K562 (cell line): ENCODE data around the gene ZNF598. TPM values are rescaled to one million over a fixed set of nuclear protein-coding genes. Genes with fewer than 3 reads are reported as not detected.

Source experiments
- CBX3 ChIP-seq, 2 experiments: IDR thresholded peaks; 1 replicate in 1 of 2; 2 replicates in 1 of 2; pipeline ENCODE4 v1.6.1; 2012; ENCODE audit warnings: inconsistent platforms in 2 of 2, low read length in 2 of 2, borderline replicate concordance in 1 of 2, control low read depth in 1 of 2
- CHD7 ChIP-seq: fragments of 200-600 bp; sonication (generic); IDR thresholded peaks from one replicate; pipeline ENCODE4 v1.6.1; 2012; ENCODE audit warnings: mild to moderate bottlenecking, low read depth, low read length, inconsistent platforms
- COPS2 ChIP-seq: fragments of 450-650 bp; conservative IDR thresholded peaks from 2 replicates; pipeline ENCODE4 v1.6.1; 2016; ENCODE audit warnings: mild to moderate bottlenecking, moderate library complexity
- MCM7 ChIP-seq, 2 experiments: fragments of 450-650 bp; IDR thresholded peaks; 2 replicates each; pipeline ENCODE4 v1.6.1; 2016 to 2018
- NRF1 ChIP-seq, 2 experiments: fragments of 450-650 bp; IDR thresholded peaks in 1 of 2; conservative IDR thresholded peaks in 1 of 2; 2 replicates each; pipeline ENCODE4 v1.6.1; 2014; ENCODE audit warnings: mild to moderate bottlenecking in 2 of 2
- PREB ChIP-seq: sonication (generic); formaldehyde crosslinking; IDR thresholded peaks from 2 replicates; pipeline ENCODE4 v1.8.1; 2023; ENCODE audit warnings: mild to moderate bottlenecking, missing genetic modification reagents
- RBFOX2 ChIP-seq: fragments of 200-400 bp; formaldehyde crosslinking; IDR thresholded peaks from 2 replicates; pipeline ENCODE4 v1.6.1; 2017; ENCODE audit warnings: low read depth, mild to moderate bottlenecking, low read length, moderate library complexity
- TBL1XR1 ChIP-seq, 2 experiments: IDR thresholded peaks; 2 replicates each; pipeline ENCODE4 v1.6.1; 2012; ENCODE audit warnings: improper control_type of control experiment in 2 of 2, low read length in 2 of 2, mild to moderate bottlenecking in 1 of 2
- TSC22D4 ChIP-seq: fragments of 450-650 bp; IDR thresholded peaks from 2 replicates; pipeline ENCODE4 v1.6.1; 2016; ENCODE audit warnings: missing genetic modification characterization, missing biosample characterization, control low read depth
- ZNF12 ChIP-seq: sonication (generic); formaldehyde crosslinking; IDR thresholded peaks from 2 replicates; pipeline ENCODE4 v1.4.0; 2020; ENCODE audit warnings: mild to moderate bottlenecking, missing genetic modification reagents
- ZNF445 ChIP-seq: fragments of 250-450 bp; sonication (Bioruptor Pico); IDR thresholded peaks from 2 replicates; pipeline ENCODE4 v1.4.0; 2020; ENCODE audit warnings: low read depth, mild to moderate bottlenecking, moderate library complexity
- ZNF740 ChIP-seq, 3 experiments: fragments of 200-800 bp in 1 of 3; sonication (Bioruptor generic) in 1 of 3; sonication (generic) in 1 of 3; formaldehyde crosslinking in 1 of 3; IDR thresholded peaks; 2 replicates each; pipeline versions ENCODE4 v1.6.1 to v1.8.0; 2016 to 2022; ENCODE audit warnings: mild to moderate bottlenecking in 2 of 3, missing compliant biosample characterization in 2 of 3, missing genetic modification characterization in 2 of 3, missing genetic modification reagents in 1 of 3
- polyA plus RNA-seq, 8 experiments: library from polyadenylated mRNA; depleted of rRNA in 4 of 8; stranded (reverse) in 5 of 8; unstranded in 3 of 8; fragments of >200 nt; fragmentation: Nextera tagmentation in 2 of 8; fragmentation: Illumina TruSeq in 1 of 8; extraction: Ambion mirVana in 2 of 8; extraction: Trizol in 1 of 8; gene quantifications; 2 replicates each; pipeline versions ENCODE4 v1.2.1 to v1.2.3, GENCODE V29; 2011 to 2014; ENCODE audit warnings: inconsistent platforms in 1 of 8, missing spikeins in 1 of 8
- total RNA-seq, 7 experiments: library from RNA; depleted of rRNA in 6 of 7; stranded (reverse); fragments of >200 nt in 6 of 7; fragmentation: Illumina TruSeq in 2 of 7; extraction: Trizol in 2 of 7; gene quantifications; 2 replicates each; pipeline versions ENCODE4 v1.2.1 to v1.2.3, GENCODE V29; 2011 to 2021; ENCODE audit warnings: low replicate concordance in 1 of 7

Gene ZNF598
- total and polyA plus RNA-seq, 9 of the 15 experiments (the other 6 are each of a cell fraction or from before 2014, with no cell fraction given): 0.11 to 115 (median 29.6) TPM

DNA sequence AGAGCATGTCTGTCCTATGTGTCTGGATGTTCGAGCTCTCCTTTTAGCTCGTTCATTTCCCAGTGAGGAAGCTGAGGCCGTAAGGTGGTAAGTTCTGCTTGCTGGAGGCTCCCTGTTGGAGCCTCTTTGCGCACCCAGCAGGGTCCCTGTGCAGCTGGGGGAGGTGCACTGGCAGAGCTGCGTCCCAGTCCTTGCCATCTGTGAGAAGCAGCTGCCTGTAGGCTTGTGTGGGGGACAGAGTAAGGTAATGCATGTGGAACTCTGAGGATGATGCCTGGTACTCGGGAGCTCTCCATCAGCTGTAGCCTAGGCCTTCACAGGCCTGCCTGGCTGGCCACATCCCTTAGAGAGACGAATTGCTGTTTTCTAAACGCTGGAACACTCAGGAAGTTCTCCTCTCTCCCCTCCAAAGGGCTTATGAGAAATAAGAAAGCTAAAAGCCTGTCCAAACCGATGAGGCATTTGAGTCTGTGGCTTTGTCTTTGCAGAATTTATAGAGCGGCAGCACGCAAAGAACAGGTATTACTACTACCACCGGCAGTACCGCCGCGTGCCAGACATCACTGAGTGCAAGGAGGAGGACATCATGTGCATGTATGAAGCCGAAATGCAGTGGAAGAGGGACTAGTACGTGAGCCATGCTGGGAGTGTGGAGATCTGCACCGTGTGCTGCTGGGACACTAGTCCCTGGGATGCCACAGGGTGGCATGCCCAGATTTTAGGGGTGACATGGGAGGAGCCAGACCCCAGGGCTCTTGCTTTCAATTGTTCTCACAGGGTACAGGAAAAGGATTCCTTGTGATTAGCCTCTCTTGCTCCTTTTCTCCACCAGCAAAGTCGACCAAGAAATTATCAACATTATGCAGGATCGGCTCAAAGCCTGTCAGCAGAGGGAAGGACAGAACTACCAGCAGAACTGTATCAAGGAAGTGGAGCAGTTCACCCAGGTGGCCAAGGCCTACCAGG, 48.7 kb downstream of the ZNF598 start (continued):
- TF ChIP-seq ZNF445 (CRISPR knock-in tag): 0 out of 2 replicates have a peak, but pooled peaks have one; percentile 59
- no peak for TF ChIP-seq COPS2
- TF ChIP-seq TBL1XR1 (IDR thresholded peaks at IDR 0.05; ENCODE audit: low read length in 2 of 2): peak in 1 of 2 experiments; percentile 18; a peak in 2 of 4 replicates
- peak in 1 of 2 experiments; percentile 0; a peak in 1 of 3 replicates for TF ChIP-seq CBX3 (IDR thresholded peaks at IDR 0.05; ENCODE audit: borderline replicate concordance in 1 of 2, low read length in 2 of 2)
- TF ChIP-seq ZNF12: no peak
- peak; percentile 58 for TF ChIP-seq RBFOX2
- TF ChIP-seq MCM7 (IDR thresholded peaks at IDR 0.05): no peak
- 0 out of 2 replicates have a peak, but pooled peaks have one; percentile 84 for TF ChIP-seq PREB (CRISPR knock-in tag)
- TF ChIP-seq ZNF740 (CRISPR knock-in tag; IDR thresholded peaks at IDR 0.05): 0 out of 2 replicates have a peak, but pooled peaks have one; percentile 12
- no peak for TF ChIP-seq ZNF740 (tag; IDR thresholded peaks at IDR 0.05)
- TF ChIP-seq CHD7: no peak
- no peak for TF ChIP-seq TSC22D4 (tag)
- 0 out of 4 replicates have a peak, but pooled peaks of 1 of the 2 experiments have one; percentile 22 for TF ChIP-seq NRF1 (conservative IDR thresholded peaks at IDR 0.05 in 1 of 2, IDR thresholded peaks at IDR 0.05 in 1 of 2)
